ENCODE data around the gene ZKSCAN2. TPM values are rescaled to one million over a fixed set of nuclear protein-coding genes. Genes with fewer than 3 reads are reported as not detected.

The ZKSCAN2 gene
- total and polyA plus RNA-seq, 2 of the 4 experiments (the other 2 are of a cell fraction) = 1.6 to 3.8 TPM

GRCh38 chr16:25289466-25289865 lies 31.8 kb upstream of the ZKSCAN2 start:
- Histone ChIP-seq H2AK9ac (replicated peaks; ENCODE audit: low read depth, low read length, poor library complexity) (no peak overlapping the region), H3K9me3 (ENCODE audit: control insufficient read depth, insufficient read depth, low read length) (no peaks in the 10 kb centered on the region), H3K56ac (ENCODE audit: extremely low read depth, insufficient read depth, low read length) (no peak overlapping the region), H3K9ac (ENCODE audit: low read depth, low read length) (no peak overlapping the region), H2AFZ (replicated peaks; ENCODE audit: low read length, poor library complexity) (no peak overlapping the region), H3K4me2 (ENCODE audit: low read depth, low read length) (no peak overlapping the region), H3K36me3 (ENCODE audit: control insufficient read depth, insufficient read depth, low read length) (no peaks in the 10 kb centered on the region), H3K4ac (ENCODE audit: low read depth, low read length) (no peak overlapping the region), H2BK15ac (ENCODE audit: low read depth, low read length) (no peak overlapping the region), H2BK20ac (ENCODE audit: low read depth, low read length) (no peak overlapping the region), H3K4me1 (ENCODE audit: control insufficient read depth, insufficient read depth, low read length) (no peaks in the 10 kb centered on the region), H4K91ac (ENCODE audit: insufficient read depth, low read depth, low read length) (no peak overlapping the region), H4K5ac (ENCODE audit: low read depth, low read length) (no peak overlapping the region), H3K18ac (ENCODE audit: low read depth, low read length) (no peak overlapping the region), H3K27ac (ENCODE audit: insufficient read depth, low read length) (no peak overlapping the region), H4K8ac (ENCODE audit: low read depth in 2 of 2, low read length in 2 of 2) (no peak overlapping the region), H3K23ac (ENCODE audit: low read depth, low read length) (no peak overlapping the region), H3K4me3 (ENCODE audit: insufficient read depth, low read depth, low read length) (no peak overlapping the region), H2BK120ac (ENCODE audit: low read depth, low read length) (no peak overlapping the region), H2BK5ac (ENCODE audit: low read depth, low read length, poor library complexity, severe bottlenecking) (no peak overlapping the region), H2AK5ac (ENCODE audit: low read depth, low read length) (no peak overlapping the region), H3K14ac (replicated peaks; ENCODE audit: low read depth, low read length) (no peak overlapping the region), H3K9me1 (ENCODE audit: insufficient read depth, low read length) (no peaks in the 10 kb centered on the region), H3K79me1 (ENCODE audit: low read depth in 1 of 2, low read length in 2 of 2) (no peaks in the 10 kb centered on the region), H3K27me3 (ENCODE audit: control insufficient read depth, insufficient read depth, low read length) (no peaks in the 10 kb centered on the region), H4K20me1 (ENCODE audit: insufficient read depth, low read length) (no peaks in the 10 kb centered on the region)
- no peak for DNase-seq
- TF ChIP-seq BHLHE40 (IDR thresholded peaks at IDR 0.05; ENCODE audit: low read depth, low read length) = no peak
- TF ChIP-seq USF2 (IDR thresholded peaks at IDR 0.05; ENCODE audit: low read depth, low read length) = no peak
- no peak for TF ChIP-seq CEBPB (IDR thresholded peaks at IDR 0.05; ENCODE audit: low read depth, low read length)
- TF ChIP-seq MAZ (IDR thresholded peaks at IDR 0.05; ENCODE audit: borderline replicate concordance, low read depth, low read length) = no peak
- no peak for TF ChIP-seq RCOR1 (IDR thresholded peaks at IDR 0.05; ENCODE audit: insufficient replicate concordance, low read length)
- TF ChIP-seq, protein P1, sequence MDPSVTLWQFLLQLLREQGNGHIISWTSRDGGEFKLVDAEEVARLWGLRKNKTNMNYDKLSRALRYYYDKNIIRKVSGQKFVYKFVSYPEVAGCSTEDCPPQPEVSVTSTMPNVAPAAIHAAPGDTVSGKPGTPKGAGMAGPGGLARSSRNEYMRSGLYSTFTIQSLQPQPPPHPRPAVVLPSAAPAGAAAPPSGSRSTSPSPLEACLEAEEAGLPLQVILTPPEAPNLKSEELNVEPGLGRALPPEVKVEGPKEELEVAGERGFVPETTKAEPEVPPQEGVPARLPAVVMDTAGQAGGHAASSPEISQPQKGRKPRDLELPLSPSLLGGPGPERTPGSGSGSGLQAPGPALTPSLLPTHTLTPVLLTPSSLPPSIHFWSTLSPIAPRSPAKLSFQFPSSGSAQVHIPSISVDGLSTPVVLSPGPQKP (IDR thresholded peaks at IDR 0.05; ENCODE audit: borderline replicate concordance, low read depth, low read length) = no peak
- TF ChIP-seq RAD21 (IDR thresholded peaks at IDR 0.05; ENCODE audit: low read length) = no peak
- TF ChIP-seq SMC3 (IDR thresholded peaks at IDR 0.05; ENCODE audit: low read depth, low read length) = no peak
- no peak for TF ChIP-seq MAFK (IDR thresholded peaks at IDR 0.05; ENCODE audit: low read depth, low read length)
- TF ChIP-seq MXI1 (IDR thresholded peaks at IDR 0.05; ENCODE audit: borderline replicate concordance, low read depth, low read length) = no peak
- intact Hi-C loops (cut with micrococcal nuclease) (no loop called here), in situ Hi-C loops (cut with MboI; ENCODE audit: low sequenced_read_pairs) (no loop called here), dilution Hi-C loops (cut with HindIII; ENCODE audit: low sequenced_read_pairs, unreplicated experiment) (no loop called here)
- no TSS peak for BruUV-seq (replicated peaks)
- WGBS, 2 experiments (ENCODE audit: extremely low coverage in 2 of 2, insufficient read length in 1 of 2) = no CpG with 5 or more reads among the region's 3 CpGs
- ATAC-seq (ENCODE audit: low read depth) = no peak
- ChIA-PET CTCF (no interaction called here), POLR2A (ENCODE audit: unreplicated experiment) (no interaction called here)

All from IMR-90 (cell line).